Smooth muscle cell (in vitro differentiated cells): ENCODE data around the gene COPG1. TPM values are rescaled to one million over a fixed set of nuclear protein-coding genes. Genes with fewer than 3 reads are reported as not detected.

Experiments
- DNase-seq: peaks from one replicate; lab custom pipeline; 2025; ENCODE audit not compliant: unreplicated experiment; lab: John Stamatoyannopoulos, UW
- H2AFZ ChIP-seq: fragments of 200-600 bp; sonication (generic); 2 replicates; pipeline ENCODE4 v1.6.0; 2016; ENCODE audit warnings: antibody characterized with exemption, low read depth, mild to moderate bottlenecking
- H3F3A ChIP-seq: fragments of 200-600 bp; sonication (generic); 2 replicates; pipeline ENCODE4 v1.6.0; 2017; ENCODE audit warnings: antibody characterized with exemption, low read depth
- H3K27ac ChIP-seq: fragments of 200-600 bp; sonication (generic); 2 replicates; pipeline ENCODE4 v1.5.1; 2016; ENCODE audit warnings: low read depth, mild to moderate bottlenecking
- H3K27me3 ChIP-seq: fragments of 200-600 bp; sonication (generic); 2 replicates; pipeline ENCODE4 v1.6.1; 2016; ENCODE audit warnings: low read depth, mild to moderate bottlenecking
- H3K36me3 ChIP-seq: fragments of 200-600 bp; sonication (generic); 2 replicates; pipeline ENCODE4 v1.5.1; 2016; ENCODE audit warnings: low read depth
- H3K4me1 ChIP-seq: fragments of 200-600 bp; sonication (generic); 2 replicates; pipeline ENCODE4 v1.5.1; 2016; ENCODE audit warnings: low read depth
- H3K4me2 ChIP-seq: fragments of 200-600 bp; sonication (generic); 2 replicates; pipeline ENCODE4 v1.6.0; 2016; ENCODE audit warnings: mild to moderate bottlenecking
- H3K4me3 ChIP-seq: fragments of 200-600 bp; sonication (generic); 2 replicates; pipeline ENCODE4 v1.5.1; 2016; ENCODE audit warnings: mild to moderate bottlenecking
- H3K79me2 ChIP-seq: fragments of 200-600 bp; sonication (generic); 2 replicates; pipeline ENCODE4 v1.6.0; 2016; ENCODE audit warnings: low read depth, mild to moderate bottlenecking
- H3K9ac ChIP-seq: fragments of 200-600 bp; sonication (generic); 2 replicates; pipeline ENCODE4 v1.6.0; 2016; ENCODE audit warnings: low read depth
- H3K9me3 ChIP-seq: fragments of 200-600 bp; sonication (generic); replicated peaks from 2 replicates; pipeline ENCODE4 v1.5.1; 2016; ENCODE audit warnings: low read depth
- H4K20me1 ChIP-seq: fragments of 200-600 bp; sonication (generic); 2 replicates; pipeline ENCODE4 v1.6.0; 2016; ENCODE audit warnings: low read depth
- CTCF ChIP-seq: fragments of 200-600 bp; sonication (generic); IDR thresholded peaks from 2 replicates; pipeline ENCODE4 v1.5.1; 2017; ENCODE audit warnings: borderline replicate concordance, mild to moderate bottlenecking, antibody characterized with exemption; ENCODE audit not compliant: insufficient read depth, poor library complexity, severe bottlenecking
- WGBS: methylation state at CpG from one replicate; pipeline ENCODE4 v1.1.7; 2016; ENCODE audit warnings: low lambda C conversion rate; 5-methylcytosine and 5-hydroxymethylcytosine counted together
- polyA plus RNA-seq: library from polyadenylated mRNA; unstranded; fragments of >200 nt; fragmentation: Nextera tagmentation; extraction: Ambion mirVana; gene quantifications from 2 replicates; pipeline ENCODE4 v1.2.1, GENCODE V29; 2016
- total RNA-seq: library from RNA; depleted of rRNA; stranded (reverse); fragments of >200 nt; gene quantifications from 2 replicates; pipeline ENCODE4 v1.2.3, GENCODE V29; 2014

Gene COPG1
- total and polyA plus RNA-seq, 2 experiments from 2014 or later: 177 to 265 TPM

- no peak overlapping the region for H2AFZ ChIP-seq
- no peak for DNase-seq
- peaks cover 38% of the 10 kb centered on the region for H3F3A ChIP-seq
- peaks cover 5% of the 10 kb centered on the region for H3K79me2 ChIP-seq
- H3K36me3 ChIP-seq: peaks cover 36% of the 10 kb centered on the region
- H3K9ac ChIP-seq: no peak overlapping the region
- no peak overlapping the region for H3K4me2 ChIP-seq
- no peak for TF ChIP-seq CTCF
- WGBS: 96% methylated on average over 11 of the region's 11 CpGs
- H3K27me3 ChIP-seq: no peaks in the 10 kb centered on the region
- no peak overlapping the region for H3K4me3 ChIP-seq
- H4K20me1 ChIP-seq: peaks cover 90% of the 10 kb centered on the region
- no peaks in the 10 kb centered on the region for H3K4me1 ChIP-seq
- no peak overlapping the region for H3K27ac ChIP-seq
- H3K9me3 ChIP-seq: no peaks in the 10 kb centered on the region
These were observed 22.3 kb downstream of the COPG1 start for GRCh38 chr3:129271674-129272073.

- H3K79me2 ChIP-seq: no peaks in the 10 kb centered on the region
- no peak overlapping the region for H3K27ac ChIP-seq
- peaks cover 33% of the 10 kb centered on the region for H3F3A ChIP-seq
- H2AFZ ChIP-seq: no peak overlapping the region
- no peaks in the 10 kb centered on the region for H3K27me3 ChIP-seq
- H3K4me3 ChIP-seq: no peak overlapping the region
- H4K20me1 ChIP-seq: peaks cover 55% of the 10 kb centered on the region
- WGBS: 93% methylated on average over 2 of the region's 2 CpGs
- no peak overlapping the region for H3K4me2 ChIP-seq
- peaks cover 20% of the 10 kb centered on the region for H3K36me3 ChIP-seq
- no peak for DNase-seq
- H3K4me1 ChIP-seq: peaks cover 13% of the 10 kb centered on the region
- no peak overlapping the region for H3K9ac ChIP-seq
- no peak for TF ChIP-seq CTCF
- H3K9me3 ChIP-seq: no peaks in the 10 kb centered on the region
These were observed 27.0 kb downstream of the COPG1 start for GRCh38 chr3:129276385-129276784.

- peaks cover 31% of the 10 kb centered on the region for H3F3A ChIP-seq
- no peaks in the 10 kb centered on the region for H3K27me3 ChIP-seq
- no peak for TF ChIP-seq CTCF
- DNase-seq: no peak
- H2AFZ ChIP-seq: no peak overlapping the region
- peak overlapping the region; percentile 99 for H3K4me2 ChIP-seq
- H3K36me3 ChIP-seq: peaks cover 20% of the 10 kb centered on the region
- peak overlapping the region; percentile 82 for H3K27ac ChIP-seq
- H3K9me3 ChIP-seq: no peaks in the 10 kb centered on the region
- peak overlapping the region; percentile 65 for H3K4me3 ChIP-seq
- H3K4me1 ChIP-seq: peaks cover 13% of the 10 kb centered on the region
- peaks cover 5% of the 10 kb centered on the region for H3K79me2 ChIP-seq
- 75% methylated on average over 11 of the region's 11 CpGs for WGBS
- peaks cover 43% of the 10 kb centered on the region for H4K20me1 ChIP-seq
- H3K9ac ChIP-seq: peak overlapping the region; percentile 93
These were observed 28.4 kb downstream of the COPG1 start for GRCh38 chr3:129277829-129278271.

- Histone ChIP-seq H3K4me3 (peak within 1 kb of the TSS; percentile 65), H3K9ac (peak within 1 kb of the TSS; percentile 93), H4K20me1 (peaks cover 39% of the 10 kb centered on the region), H3K9me3 (no peaks in the 10 kb centered on the region), H3K4me1 (peaks cover 13% of the 10 kb centered on the region), H3K79me2 (peaks cover 5% of the 10 kb centered on the region), H2AFZ (no peak within 1 kb of the TSS), H3K27me3 (no peaks in the 10 kb centered on the region), H3K36me3 (peaks cover 16% of the 10 kb centered on the region), H3K4me2 (peak within 1 kb of the TSS; percentile 99), H3F3A (peaks cover 25% of the 10 kb centered on the region), H3K27ac (peak within 1 kb of the TSS; percentile 82)
- WGBS: 1% methylated on average over 27 of the region's 44 CpGs
- DNase-seq: peak; percentile 80
- TF ChIP-seq CTCF: no peak
These were observed 29.1 kb downstream of the COPG1 start, which contains the start of gene HMCES for GRCh38 chr3:129278439-129278965. HMCES (plus strand) TSS chr3:129278870; CDS start chr3:129279733, 863 bp downstream.
